Measurements from ENCODE around the gene HLCS. TPM values are rescaled to one million over a fixed set of nuclear protein-coding genes. Genes with fewer than 3 reads are reported as not detected.
A peak's percentile ranks its signal among the peaks of the same experiment; 100 is the strongest.

HLCS gene
- total and polyA plus RNA-seq, 2 of the 8 experiments (the other 6 are each of a cell fraction or from before 2014, with no cell fraction given) = 4.7 to 12.2 TPM

GRCh38 chr21:36738489-36739126 lies 227.9 kb downstream of the HLCS start:
- no peaks in the 10 kb centered on the region for H3K79me1 ChIP-seq (ENCODE audit: low read depth, low read length)
- 0 out of 2 replicates have a peak overlapping the region, but pooled peaks have one; percentile 44 for H2BK5ac ChIP-seq (ENCODE audit: low read depth, low read length)
- TF ChIP-seq CEBPB (IDR thresholded peaks at IDR 0.05; ENCODE audit: low read depth, low read length) = peak; percentile 83
- no peak for TF ChIP-seq SUZ12 (IDR thresholded peaks at IDR 0.05; ENCODE audit: low read length)
- H4K20me1 ChIP-seq (replicated peaks in 1 of 2; ENCODE audit: control insufficient read depth in 1 of 2, insufficient read depth in 2 of 2, low read length in 2 of 2) = no peaks in the 10 kb centered on the region
- no peak overlapping the region for H3K9ac ChIP-seq (replicated peaks in 1 of 4; ENCODE audit: extremely low read depth in 1 of 4, low read depth in 3 of 4, low read length in 3 of 4)
- no peak overlapping the region for H3K14ac ChIP-seq (ENCODE audit: insufficient read length)
- H4K8ac ChIP-seq (ENCODE audit: extremely low read depth, insufficient read depth, low read length) = no peak overlapping the region
- H4K5ac ChIP-seq (ENCODE audit: insufficient read length, low read depth, low read length) = no peak overlapping the region
- 0 out of 2 replicates have a peak overlapping the region, but pooled peaks have one; percentile 12 for H2AFZ ChIP-seq (ENCODE audit: low read length)
- H4K91ac ChIP-seq (replicated peaks; ENCODE audit: insufficient read length, low read length) = no peak overlapping the region
- ChIA-PET CTCF (ENCODE audit: partially characterized antibody) (interaction anchor here (0.8 to 2.5 kb wide), 6 partner anchors 10 to 114 kb away, joined by 3 to 8 read pairs (median 3); no protein-coding TSS in a partner anchor), POLR2A (ENCODE audit: partially characterized antibody) (interaction anchor here (1.1 to 1.2 kb wide), 2 partner anchors 8 to 11 kb away, joined by 3 to 5 read pairs; no protein-coding TSS in a partner anchor)
- no peak overlapping the region for H2BK120ac ChIP-seq (replicated peaks; ENCODE audit: low read depth, low read length)
- 0 out of 2 replicates have a peak overlapping the region, but pooled peaks have one; percentile 39 for H2AK5ac ChIP-seq (ENCODE audit: low read depth, low read length)
- no peak overlapping the region for H3K23ac ChIP-seq (ENCODE audit: insufficient read length)
- no peaks in the 10 kb centered on the region for H3K9me3 ChIP-seq (ENCODE audit: insufficient read depth in 2 of 2, low read depth in 1 of 2, low read length in 1 of 2)
- H3K79me2 ChIP-seq (ENCODE audit: control insufficient read depth in 1 of 2, insufficient read depth in 2 of 2, low read length in 2 of 2) = no peaks in the 10 kb centered on the region
- H2BK20ac ChIP-seq (ENCODE audit: low read length) = no peak overlapping the region
- H2BK12ac ChIP-seq (ENCODE audit: low read depth, low read length) = 0 out of 2 replicates have a peak overlapping the region, but pooled peaks have one; percentile 39
- no peak overlapping the region for H3K27ac ChIP-seq (ENCODE audit: low read depth, low read length)
- no peaks in the 10 kb centered on the region for H3K36me3 ChIP-seq (ENCODE audit: control insufficient read depth in 2 of 4, insufficient read depth in 4 of 4, low read length in 3 of 4)
- FAIRE-seq (no peak), DNase-seq (ENCODE audit: low read depth in 1 of 2, low spot score in 2 of 2) (no peak)
- H3K4me3 ChIP-seq (ENCODE audit: extremely low read depth in 1 of 4, insufficient read depth in 2 of 4, low read depth in 3 of 4, low read length in 4 of 4) = no peak overlapping the region
- H3K4me1 ChIP-seq (replicated peaks in 1 of 4; ENCODE audit: control insufficient read depth in 3 of 4, insufficient read depth in 4 of 4, low read length in 3 of 4) = peaks cover 0 to 3% (median under 1%) of the 10 kb centered on the region in 4 experiments; a peak in 2 of 7 replicates
- no peaks in the 10 kb centered on the region for H3K23me2 ChIP-seq (ENCODE audit: low read depth, low read length)
- H2BK15ac ChIP-seq (ENCODE audit: low read length) = no peak overlapping the region
- no peak overlapping the region for H3K56ac ChIP-seq (replicated peaks; ENCODE audit: insufficient read length, low read depth, low read length)
- H3K4ac ChIP-seq (replicated peaks; ENCODE audit: insufficient read length, low read depth, low read length) = no peak overlapping the region
- no peaks in the 10 kb centered on the region; a peak in 1 of 7 replicates for H3K27me3 ChIP-seq (replicated peaks in 1 of 4; ENCODE audit: control insufficient read depth in 3 of 4, extremely low read depth in 1 of 4, insufficient read depth in 3 of 4, low read length in 3 of 4)
- no peak overlapping the region; the same call in 1 of the 2 replicates for H3K18ac ChIP-seq (ENCODE audit: extremely low read depth, low read length)
- no peak overlapping the region for H3K4me2 ChIP-seq (ENCODE audit: insufficient read depth in 1 of 2, low read depth in 2 of 2, low read length in 2 of 2)
- WGBS, 2 experiments (ENCODE audit: extremely low coverage in 1 of 2, insufficient coverage in 1 of 2, insufficient read length in 1 of 2, insufficient replicate concordance in 2 of 2, low coverage in 1 of 2, low lambda C conversion rate in 2 of 2, missing lambda C conversion rate in 1 of 2) = 90% methylated on average over 12 of the region's 12 CpGs; no CpG with 5 or more reads in 1 of the 2 experiments

Measured in H1 (cell line).